HG02852 (cell line): Measurements from ENCODE around the gene COL5A2.

Experiments used
- ATAC-seq: cut with Tn5 transposase; IDR thresholded peaks from one replicate; pipeline ENCODE4 v1.9.1; 2021; ENCODE audit warnings: mild to moderate bottlenecking, moderate library complexity; ENCODE audit not compliant: unreplicated experiment

The COL5A2 gene

GRCh38 chr2:189111063-189111715 lies 68.4 kb downstream of the COL5A2 start:
- no peak for ATAC-seq

GRCh38 chr2:189109921-189110397 lies 69.6 kb downstream of the COL5A2 start:
- peak; percentile 73 for ATAC-seq

- ATAC-seq: no peak
Observed at GRCh38 chr2:189104934-189105333, 74.6 kb downstream of the COL5A2 start.

GRCh38 chr2:189102735-189103134 lies 76.8 kb downstream of the COL5A2 start:
- no peak for ATAC-seq

- ATAC-seq: no peak
Observed at GRCh38 chr2:189097934-189098333, 81.6 kb downstream of the COL5A2 start.

- no peak for ATAC-seq
Observed at GRCh38 chr2:189096769-189097447, 82.7 kb downstream of the COL5A2 start.

GRCh38 chr2:189095101-189095500 lies 84.5 kb downstream of the COL5A2 start:
- ATAC-seq: no peak

- ATAC-seq: no peak
Observed at GRCh38 chr2:189092936-189093335, 86.6 kb downstream of the COL5A2 start.

- no peak for ATAC-seq
Observed at GRCh38 chr2:189091253-189091652, 88.3 kb downstream of the COL5A2 start.

GRCh38 chr2:189088591-189089205 lies 90.9 kb downstream of the COL5A2 start:
- ATAC-seq: no peak

- ATAC-seq: no peak
Observed at GRCh38 chr2:189086710-189087109, 92.9 kb downstream of the COL5A2 start.

- ATAC-seq: no peak
Observed at GRCh38 chr2:189086250-189086649, 93.3 kb downstream of the COL5A2 start.

- ATAC-seq: no peak
Observed at GRCh38 chr2:189083606-189084005, 96.0 kb downstream of the COL5A2 start.

GRCh38 chr2:189083106-189083505 lies 96.5 kb downstream of the COL5A2 start:
- ATAC-seq: no peak

GRCh38 chr2:189082376-189082975 lies 97.1 kb downstream of the COL5A2 start:
- no peak for ATAC-seq

- no peak for ATAC-seq
Observed at GRCh38 chr2:189076572-189076971, 103.0 kb downstream of the COL5A2 start.

GRCh38 chr2:189076120-189076519 lies 103.4 kb downstream of the COL5A2 start:
- no peak for ATAC-seq

GRCh38 chr2:189074506-189074905 lies 105.1 kb downstream of the COL5A2 start:
- ATAC-seq: no peak

GRCh38 chr2:189072036-189072435 lies 107.5 kb downstream of the COL5A2 start:
- no peak for ATAC-seq

GRCh38 chr2:189069855-189070619 lies 109.5 kb downstream of the COL5A2 start:
- no peak for ATAC-seq

- ATAC-seq: no peak
Observed at GRCh38 chr2:189066037-189066436, 113.5 kb downstream of the COL5A2 start.
